CD4-positive, alpha-beta T cell treated with Interleukin-4 for 4 hours (primary cell): Measurements from ENCODE around the gene APBB2.
"Not testable (repeated sequence)": the region's sequence is repeated elsewhere in the genome, so short reads cannot be mapped to it uniquely, and the experiment has no call there.

Source experiments
- DNase-seq: peaks from one replicate; pipeline ENCODE4 v3.0.0-alpha.2; 2020

Gene APBB2

GRCh38 chr4:41095973-41096372, 118.4 kb downstream of the APBB2 start:
- no peak for DNase-seq

GRCh38 chr4:41095192-41095872, 119.0 kb downstream of the APBB2 start:
- no peak for DNase-seq

- DNase-seq = no peak
Observed at GRCh38 chr4:41092128-41092527, 122.2 kb downstream of the APBB2 start.

- DNase-seq = no peak
Observed at GRCh38 chr4:41081847-41082246, 132.5 kb downstream of the APBB2 start.

GRCh38 chr4:41080976-41081375, 133.4 kb downstream of the APBB2 start:
- DNase-seq = no peak

GRCh38 chr4:41079881-41080560, 134.3 kb downstream of the APBB2 start:
- no peak for DNase-seq

GRCh38 chr4:41077628-41078027, 136.7 kb downstream of the APBB2 start:
- DNase-seq = no peak

GRCh38 chr4:41076481-41076880, 137.9 kb downstream of the APBB2 start:
- DNase-seq = no peak

- DNase-seq = no peak
Observed at GRCh38 chr4:41074215-41074614, 140.1 kb downstream of the APBB2 start.

- DNase-seq = no peak
Observed at GRCh38 chr4:41072021-41072777, 142.1 kb downstream of the APBB2 start.

- no peak for DNase-seq
Observed at GRCh38 chr4:41070516-41071281, 143.6 kb downstream of the APBB2 start.

- DNase-seq = no peak
Observed at GRCh38 chr4:41069838-41070237, 144.5 kb downstream of the APBB2 start.

GRCh38 chr4:41069257-41069656, 145.1 kb downstream of the APBB2 start:
- DNase-seq = no peak

- DNase-seq = no peak
Observed at GRCh38 chr4:41067369-41067768, 147.0 kb downstream of the APBB2 start.

GRCh38 chr4:41066049-41066448, 148.3 kb downstream of the APBB2 start:
- DNase-seq = no peak

- no peak for DNase-seq
Observed at GRCh38 chr4:41065434-41066006, 148.8 kb downstream of the APBB2 start.

GRCh38 chr4:41064953-41065352, 149.4 kb downstream of the APBB2 start:
- no peak for DNase-seq

GRCh38 chr4:41061482-41062185, 152.7 kb downstream of the APBB2 start:
- DNase-seq = no peak

- no peak for DNase-seq
Observed at GRCh38 chr4:41060352-41061334, 153.7 kb downstream of the APBB2 start.

GRCh38 chr4:41059411-41059810, 154.9 kb downstream of the APBB2 start:
- DNase-seq = not testable (repeated sequence)

GRCh38 chr4:41058426-41058825, 155.9 kb downstream of the APBB2 start:
- DNase-seq = no peak
